Measurements from ENCODE around the gene ZC3H12C.
A peak's percentile ranks its signal among the peaks of the same experiment; 100 is the strongest.

ZC3H12C gene

GRCh38 chr11:110077831-110078325, 15.3 kb upstream of the ZC3H12C start:
- DNase-seq, result peak; percentile 56

- no peak for DNase-seq
Observed at GRCh38 chr11:110078923-110079544, 14.2 kb upstream of the ZC3H12C start.

- DNase-seq, result no peak
Observed at GRCh38 chr11:110079726-110080125, 13.5 kb upstream of the ZC3H12C start.

- no peak for DNase-seq
Observed at GRCh38 chr11:110081462-110082376, 11.5 kb upstream of the ZC3H12C start.

- no peak for DNase-seq
Observed at GRCh38 chr11:110082899-110083298, 10.3 kb upstream of the ZC3H12C start.

GRCh38 chr11:110085255-110085838, 7.8 kb upstream of the ZC3H12C start:
- DNase-seq, result no peak

GRCh38 chr11:110086892-110087309, 6.3 kb upstream of the ZC3H12C start:
- DNase-seq, result peak; percentile 35

GRCh38 chr11:110087812-110088534, 5.2 kb upstream of the ZC3H12C start:
- DNase-seq, result peak; percentile 42

GRCh38 chr11:110088535-110089344, 4.5 kb upstream of the ZC3H12C start:
- no peak for DNase-seq

- peak; percentile 43 for DNase-seq
Observed at GRCh38 chr11:110089617-110090282, 3.4 kb upstream of the ZC3H12C start.

GRCh38 chr11:110090466-110091026, 2.6 kb upstream of the ZC3H12C start:
- DNase-seq, result no peak

GRCh38 chr11:110092111-110092514, 1.1 kb upstream of the ZC3H12C start:
- no peak for DNase-seq

- DNase-seq, result no peak
Observed at GRCh38 chr11:110093407-110094297, 460 bp downstream of the ZC3H12C start.

GRCh38 chr11:110094298-110095285, 1.4 kb downstream of the ZC3H12C start:
- no peak for DNase-seq

GRCh38 chr11:110095554-110095953, 2.4 kb downstream of the ZC3H12C start:
- no peak for DNase-seq

GRCh38 chr11:110096496-110096895, 3.3 kb downstream of the ZC3H12C start:
- DNase-seq, result no peak

- DNase-seq, result no peak
Observed at GRCh38 chr11:110097459-110098012, 4.3 kb downstream of the ZC3H12C start.

- DNase-seq, result peak; percentile 40
Observed at GRCh38 chr11:110098645-110099044, 5.5 kb downstream of the ZC3H12C start.
